Activated T-cell treated with anti-CD3 and anti-CD28 coated beads, Interleukin-2, amount 50 U/mL, for 1 hour (primary cell): Measurements from ENCODE around the gene PPL.
"Not testable (repeated sequence)": the region's sequence is repeated elsewhere in the genome, so short reads cannot be mapped to it uniquely, and the experiment has no call there.

Experiments
- DNase-seq: peaks from one replicate; pipeline ENCODE4 v3.0.0-alpha.2; 2020

The PPL gene

GRCh38 chr16:4933871-4934395 lies 3.0 kb downstream of the PPL start:
- DNase-seq = no peak

- no peak for DNase-seq
Measured at GRCh38 chr16:4933433-4933832, 3.5 kb downstream of the PPL start.

GRCh38 chr16:4931381-4931780 lies 5.6 kb downstream of the PPL start:
- DNase-seq = no peak

- not testable (repeated sequence) for DNase-seq
Measured at GRCh38 chr16:4929619-4930018, 7.3 kb downstream of the PPL start.

GRCh38 chr16:4928227-4928626 lies 8.7 kb downstream of the PPL start:
- no peak for DNase-seq

- no peak for DNase-seq
Measured at GRCh38 chr16:4927661-4928060, 9.3 kb downstream of the PPL start.

- DNase-seq = no peak
Measured at GRCh38 chr16:4926928-4927327, 10.0 kb downstream of the PPL start.

- DNase-seq = no peak
Measured at GRCh38 chr16:4925791-4926190, 11.2 kb downstream of the PPL start.

- no peak for DNase-seq
Measured at GRCh38 chr16:4925293-4925607, 11.7 kb downstream of the PPL start.

GRCh38 chr16:4924593-4925292 lies 12.2 kb downstream of the PPL start:
- no peak for DNase-seq

- DNase-seq = no peak
Measured at GRCh38 chr16:4923853-4924252, 13.1 kb downstream of the PPL start.

- no peak for DNase-seq
Measured at GRCh38 chr16:4922721-4923342, 14.1 kb downstream of the PPL start.

GRCh38 chr16:4920826-4921225 lies 16.1 kb downstream of the PPL start:
- DNase-seq = no peak

- no peak for DNase-seq
Measured at GRCh38 chr16:4918781-4919251, 18.1 kb downstream of the PPL start.

GRCh38 chr16:4917117-4917516 lies 19.8 kb downstream of the PPL start:
- DNase-seq = no peak

GRCh38 chr16:4915226-4915761 lies 21.7 kb downstream of the PPL start:
- DNase-seq = no peak

GRCh38 chr16:4914528-4915225 lies 22.3 kb downstream of the PPL start:
- no peak for DNase-seq

- DNase-seq = no peak
Measured at GRCh38 chr16:4913774-4914525, 23.0 kb downstream of the PPL start.

- no peak for DNase-seq
Measured at GRCh38 chr16:4913130-4913773, 23.7 kb downstream of the PPL start.

GRCh38 chr16:4911970-4912386 lies 25.0 kb downstream of the PPL start:
- no peak for DNase-seq

- DNase-seq = no peak
Measured at GRCh38 chr16:4910828-4911227, 26.1 kb downstream of the PPL start.

GRCh38 chr16:4909825-4910224 lies 27.1 kb downstream of the PPL start:
- DNase-seq = no peak
